ENCODE data around the gene CDKAL1.

DNA sequence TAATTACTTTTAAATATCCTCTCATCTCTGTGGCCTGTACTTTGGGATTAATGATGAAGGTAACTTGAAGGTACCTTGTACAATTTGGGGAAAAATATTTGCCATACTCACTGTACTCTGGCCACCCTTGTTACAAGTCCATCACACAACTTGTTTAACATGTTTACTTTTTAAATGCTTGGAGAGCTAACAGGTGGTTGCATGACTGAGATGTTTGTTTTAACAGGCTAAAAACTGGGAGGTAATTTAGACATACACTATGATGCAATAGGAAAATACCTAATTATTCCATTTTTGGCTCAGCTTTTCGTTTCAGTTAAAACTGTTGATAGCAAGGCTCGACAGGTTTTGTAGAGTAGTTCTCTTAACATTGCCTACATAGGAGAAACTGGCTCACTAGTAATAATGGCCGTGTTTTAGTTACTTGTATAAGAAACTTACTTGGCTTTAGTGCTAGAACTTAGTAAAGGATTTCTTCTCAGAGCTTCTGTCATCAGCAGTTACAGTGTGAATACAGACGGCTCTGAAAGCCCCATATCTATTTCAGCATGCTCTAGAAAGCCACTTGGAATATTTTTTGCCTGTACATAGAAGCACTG lies 569.5 kb downstream of the CDKAL1 start:
- TF ChIP-seq, protein P1, sequence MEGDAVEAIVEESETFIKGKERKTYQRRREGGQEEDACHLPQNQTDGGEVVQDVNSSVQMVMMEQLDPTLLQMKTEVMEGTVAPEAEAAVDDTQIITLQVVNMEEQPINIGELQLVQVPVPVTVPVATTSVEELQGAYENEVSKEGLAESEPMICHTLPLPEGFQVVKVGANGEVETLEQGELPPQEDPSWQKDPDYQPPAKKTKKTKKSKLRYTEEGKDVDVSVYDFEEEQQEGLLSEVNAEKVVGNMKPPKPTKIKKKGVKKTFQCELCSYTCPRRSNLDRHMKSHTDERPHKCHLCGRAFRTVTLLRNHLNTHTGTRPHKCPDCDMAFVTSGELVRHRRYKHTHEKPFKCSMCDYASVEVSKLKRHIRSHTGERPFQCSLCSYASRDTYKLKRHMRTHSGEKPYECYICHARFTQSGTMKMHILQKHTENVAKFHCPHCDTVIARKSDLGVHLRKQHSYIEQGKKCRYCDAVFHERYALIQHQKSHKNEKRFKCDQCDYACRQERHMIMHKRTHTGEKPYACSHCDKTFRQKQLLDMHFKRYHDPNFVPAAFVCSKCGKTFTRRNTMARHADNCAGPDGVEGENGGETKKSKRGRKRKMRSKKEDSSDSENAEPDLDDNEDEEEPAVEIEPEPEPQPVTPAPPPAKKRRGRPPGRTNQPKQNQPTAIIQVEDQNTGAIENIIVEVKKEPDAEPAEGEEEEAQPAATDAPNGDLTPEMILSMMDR (IDR thresholded peaks at IDR 0.05): no peak
- no peak for TF ChIP-seq POLR2A (IDR thresholded peaks at IDR 0.05)
- TF ChIP-seq POLR2AphosphoS5 (IDR thresholded peaks at IDR 0.05): no peak
